Measurements from ENCODE around the gene ZDHHC5.
"Not testable (repeated sequence)": the region's sequence is repeated elsewhere in the genome, so short reads cannot be mapped to it uniquely, and the experiment has no call there.

ZDHHC5 gene

GRCh38 chr11:57716726-57717125, 48.8 kb downstream of the ZDHHC5 start:
- in situ Hi-C loops (cut with HindIII; ENCODE audit: low sequenced_read_pairs): not testable (repeated sequence)

- in situ Hi-C loops (cut with HindIII; ENCODE audit: low sequenced_read_pairs): no loop called here
Observed at GRCh38 chr11:57727185-57727584, 59.3 kb downstream of the ZDHHC5 start.

- in situ Hi-C loops (cut with HindIII; ENCODE audit: low sequenced_read_pairs): no loop called here
Observed at GRCh38 chr11:57728829-57729228, 60.9 kb downstream of the ZDHHC5 start.

- in situ Hi-C loops (cut with HindIII; ENCODE audit: low sequenced_read_pairs): no loop called here
Observed at GRCh38 chr11:57729479-57729878, 61.6 kb downstream of the ZDHHC5 start.

GRCh38 chr11:57732661-57733060, 64.7 kb downstream of the ZDHHC5 start:
- in situ Hi-C loops (cut with HindIII; ENCODE audit: low sequenced_read_pairs): loop anchor here (5.0 kb wide), 1 partner anchor 50 kb away; no protein-coding TSS in a partner anchor

- in situ Hi-C loops (cut with HindIII; ENCODE audit: low sequenced_read_pairs): no loop called here
Observed at GRCh38 chr11:57735619-57736298, 67.8 kb downstream of the ZDHHC5 start.

- in situ Hi-C loops (cut with HindIII; ENCODE audit: low sequenced_read_pairs): loop anchor here (5.0 kb wide), 2 partner anchors 39 to 61 kb away; no protein-coding TSS in a partner anchor
Observed at GRCh38 chr11:57741132-57742086, 73.5 kb downstream of the ZDHHC5 start, which contains the start of gene SELENOH. TSS of gene SELENOH (plus strand) at chr11:57741491. CDS start at chr11:57741596, 105 bp downstream.

GRCh38 chr11:57742087-57742452, 74.2 kb downstream of the ZDHHC5 start:
- in situ Hi-C loops (cut with HindIII; ENCODE audit: low sequenced_read_pairs): loop anchor here (5.0 kb wide), 2 partner anchors 40 to 60 kb away; no protein-coding TSS in a partner anchor

GRCh38 chr11:57744357-57744756, 76.4 kb downstream of the ZDHHC5 start:
- in situ Hi-C loops (cut with HindIII; ENCODE audit: low sequenced_read_pairs): loop anchor here (5.0 kb wide), 2 partner anchors 42 to 58 kb away; no protein-coding TSS in a partner anchor

GRCh38 chr11:57745206-57745605, 77.3 kb downstream of the ZDHHC5 start:
- in situ Hi-C loops (cut with HindIII; ENCODE audit: low sequenced_read_pairs): no loop called here

GRCh38 chr11:57746920-57747319, 79.0 kb downstream of the ZDHHC5 start:
- in situ Hi-C loops (cut with HindIII; ENCODE audit: low sequenced_read_pairs): no loop called here

Measured in endothelial cell of hepatic sinusoid (primary cell).